HepG2 (cell line): ENCODE results near the gene RHCE. TPM values are rescaled to one million over a fixed set of nuclear protein-coding genes. Genes with fewer than 3 reads are reported as not detected.

Experiments
- ATAC-seq: fragments of 200-7000 bp; cut with Tn5 transposase; 3 replicates; pipeline ENCODE4 v1.9.1; 2020; ENCODE audit warnings: mild to moderate bottlenecking, moderate library complexity
- BruUV-seq: library from RNA; stranded (reverse); fragments of 400-500 nt; replicated peaks from 2 replicates; lab custom pipeline; 2021; lab: Mats Ljungman, UMichigan
- CTCF ChIA-PET: fragments of 300-600 bp; formaldehyde crosslinking; extraction: SDS; loops from one replicate; lab custom pipeline; 2021; ENCODE audit warnings: low total read pairs, inconsistent platforms, low intra/inter-chr PET ratio; lab: Yijun Ruan, JAX
- POLR2A ChIA-PET: fragments of 350-600 bp; sonication (Branson Sonifier 250); formaldehyde crosslinking; loops from one replicate; lab custom pipeline; 2020; ENCODE audit warnings: antibody characterized with exemption, inconsistent platforms; lab: Yijun Ruan, JAX
- DNase-seq: peaks from one replicate; pipeline ENCODE4 v3.0.0-alpha.2; 2015; ENCODE audit warnings: low spot score
- FAIRE-seq: peaks from 3 replicates; lab custom pipeline; 2011; peaks lifted over from hg19 to GRCh38; lab: Jason Lieb, UNC
- H2AFZ ChIP-seq: one replicate; pipeline ENCODE4 v1.6.1; 2011; ENCODE audit warnings: low read length, inconsistent platforms
- H3K27ac ChIP-seq: fragments of 300-600 bp; 3 replicates; pipeline ENCODE4 v1.8.0; 2011; ENCODE audit warnings: mixed run types, mild to moderate bottlenecking, mixed read lengths, low read length, inconsistent platforms; ENCODE audit not compliant: insufficient read depth; ENCODE audit errors: extremely low read length
- H3K27me3 ChIP-seq, 2 experiments: fragments of 200-600 bp in 1 of 2; 2 replicates in 1 of 2; 3 replicates in 1 of 2; pipeline versions ENCODE4 v1.6.0 to v1.8.0; 2011; ENCODE audit warnings: low read length in 2 of 2, mild to moderate bottlenecking in 2 of 2, moderate library complexity in 2 of 2, inconsistent platforms in 1 of 2; ENCODE audit not compliant: insufficient read depth in 2 of 2, control insufficient read depth in 1 of 2
- H3K36me3 ChIP-seq, 2 experiments: fragments of 200-600 bp in 1 of 2; replicated peaks in 1 of 2; 2 replicates in 1 of 2; 3 replicates in 1 of 2; pipeline versions ENCODE4 v1.5.1 to v1.8.0; 2011; ENCODE audit warnings: low read length in 2 of 2, inconsistent platforms in 1 of 2; ENCODE audit not compliant: insufficient read depth in 2 of 2, control insufficient read depth in 1 of 2
- H3K4me1 ChIP-seq: 2 replicates; pipeline ENCODE4 v1.5.1; 2012; ENCODE audit warnings: low read length, inconsistent platforms; ENCODE audit not compliant: insufficient read depth
- H3K4me2 ChIP-seq: 2 replicates; pipeline ENCODE4 v1.6.0; 2011; ENCODE audit warnings: low read depth, low read length, inconsistent platforms
- H3K4me3 ChIP-seq, 3 experiments: fragments of 200-600 bp in 1 of 3; sonication (generic), shearing (Covaris generic) in 1 of 3; replicated peaks in 1 of 3; 2 replicates each; pipeline ENCODE4 v1.5.1; 2011 to 2016; ENCODE audit warnings: low read length in 3 of 3, inconsistent platforms in 2 of 3, low read depth in 2 of 3, mild to moderate bottlenecking in 2 of 3, control low read depth in 1 of 3, mixed read lengths in 1 of 3; ENCODE audit not compliant: insufficient read depth in 1 of 3
- H3K79me2 ChIP-seq: one replicate; pipeline ENCODE4 v1.6.1; 2011; ENCODE audit warnings: low read length, inconsistent platforms; ENCODE audit not compliant: insufficient read depth
- H3K9ac ChIP-seq: 2 replicates; pipeline ENCODE4 v1.6.0; 2011; ENCODE audit warnings: mild to moderate bottlenecking, low read depth, low read length, inconsistent platforms; ENCODE audit not compliant: insufficient read depth
- H3K9me3 ChIP-seq: 2 replicates; pipeline ENCODE4 v1.5.1; 2012; ENCODE audit warnings: mild to moderate bottlenecking, low read length
- H4K20me1 ChIP-seq: 2 replicates; pipeline ENCODE4 v1.6.0; 2011; ENCODE audit warnings: inconsistent platforms, mild to moderate bottlenecking, low read length, moderate library complexity; ENCODE audit not compliant: insufficient read depth
- AHR ChIP-seq: IDR thresholded peaks from 2 replicates; pipeline ENCODE4 v1.6.1; 2018; ENCODE audit warnings: missing genetic modification reagents, missing compliant biosample characterization
- BORCS8-MEF2B ChIP-seq: sonication (generic); formaldehyde crosslinking; IDR thresholded peaks from 2 replicates; pipeline ENCODE4 v1.8.0; 2022; ENCODE audit warnings: mild to moderate bottlenecking, missing genetic modification reagents
- CREB1 ChIP-seq, 2 experiments: fragments of 450-650 bp in 1 of 2; IDR thresholded peaks; 2 replicates each; pipeline ENCODE4 v1.6.1; 2016 to 2017; ENCODE audit warnings: control low read depth in 1 of 2, mild to moderate bottlenecking in 1 of 2, missing compliant biosample characterization in 1 of 2, missing genetic modification characterization in 1 of 2
- FOXK1 ChIP-seq: sonication (generic); formaldehyde crosslinking; IDR thresholded peaks from 2 replicates; pipeline ENCODE4 v1.4.0; 2020; ENCODE audit warnings: low read depth, missing genetic modification reagents, borderline replicate concordance
- HIVEP1 ChIP-seq: sonication (generic); formaldehyde crosslinking; IDR thresholded peaks from 2 replicates; pipeline ENCODE4 v1.4.0; 2020; ENCODE audit warnings: mild to moderate bottlenecking, missing genetic modification reagents
- KLF15 ChIP-seq: sonication (generic); formaldehyde crosslinking; IDR thresholded peaks from 2 replicates; pipeline ENCODE4 v1.8.1; 2023; ENCODE audit warnings: borderline replicate concordance, mild to moderate bottlenecking, inconsistent platforms, missing genetic modification reagents, mixed read lengths
- MED13 ChIP-seq: sonication (generic); formaldehyde crosslinking; IDR thresholded peaks from 2 replicates; pipeline ENCODE4 v1.5.0; 2020; ENCODE audit warnings: missing genetic modification reagents
- SETDB1 ChIP-seq: sonication (generic); formaldehyde crosslinking; IDR thresholded peaks from 2 replicates; pipeline ENCODE4 v1.5.1; 2020; ENCODE audit warnings: missing genetic modification reagents, mild to moderate bottlenecking, borderline replicate concordance
- SMC3 ChIP-seq: IDR thresholded peaks from 2 replicates; pipeline ENCODE4 v1.6.1; 2011; ENCODE audit warnings: low read length, improper control_type of control experiment
- SP140L ChIP-seq: sonication (generic); formaldehyde crosslinking; IDR thresholded peaks from 2 replicates; pipeline ENCODE4 v1.4.0; 2020; ENCODE audit warnings: missing genetic modification reagents, borderline replicate concordance
- ZNF124 ChIP-seq: sonication (generic); formaldehyde crosslinking; IDR thresholded peaks from 2 replicates; pipeline ENCODE4 v1.4.0; 2020; ENCODE audit warnings: missing genetic modification reagents
- ZNF282 ChIP-seq: fragments of 450-650 bp; IDR thresholded peaks from 2 replicates; pipeline ENCODE4 v1.6.1; 2018; ENCODE audit not compliant: partially characterized antibody
- ZNF547 ChIP-seq: sonication (generic); formaldehyde crosslinking; IDR thresholded peaks from 2 replicates; pipeline ENCODE4 v1.5.1; 2020; ENCODE audit warnings: mild to moderate bottlenecking, missing genetic modification reagents
- ZNF569 ChIP-seq: sonication (generic); formaldehyde crosslinking; IDR thresholded peaks from 2 replicates; pipeline ENCODE4 v1.5.0; 2020; ENCODE audit warnings: mild to moderate bottlenecking, missing genetic modification reagents, moderate library complexity, borderline replicate concordance
- ZNF616 ChIP-seq: sonication (generic); formaldehyde crosslinking; IDR thresholded peaks from 2 replicates; pipeline ENCODE4 v1.5.0; 2020; ENCODE audit warnings: low read depth, mild to moderate bottlenecking, missing genetic modification reagents
- ZNF83 ChIP-seq: sonication (generic); formaldehyde crosslinking; IDR thresholded peaks from 2 replicates; pipeline ENCODE4 v1.4.0; 2020; ENCODE audit warnings: missing genetic modification reagents, mild to moderate bottlenecking, borderline replicate concordance
- WGBS: methylation state at CpG from one replicate; pipeline ENCODE4 v1.1.6; 2017; ENCODE audit warnings: low lambda C conversion rate; 5-methylcytosine and 5-hydroxymethylcytosine counted together
- in situ Hi-C: cut with HindIII; loops from 2 replicates; pipeline ENCODE4 v1.10.0; 2017; ENCODE audit warnings: low pct_unique_long_range_greater_than_20kb; ENCODE audit not compliant: extremely low pct_ligation_motif_present
- intact Hi-C: fragments of 100-400 bp; cut with micrococcal nuclease; formaldehyde crosslinking; loops from one replicate; pipeline ENCODE4 v1.10.0; 2022; ENCODE audit not compliant: unreplicated experiment
- polyA plus RNA-seq, 8 experiments: library from polyadenylated mRNA; depleted of rRNA in 3 of 8; stranded (reverse) in 7 of 8; unstranded in 1 of 8; fragments of >200 nt; fragmentation: Illumina TruSeq in 4 of 8; extraction: Trizol in 4 of 8; gene quantifications; 2 replicates each; pipeline versions ENCODE4 v1.2.1 to v1.2.3, GENCODE V29; 2011 to 2016; ENCODE audit warnings: low read depth in 4 of 8, missing spikeins in 1 of 8, mixed read lengths in 1 of 8; ENCODE audit not compliant: insufficient read depth in 1 of 8
- total RNA-seq, 5 experiments: library from RNA; depleted of rRNA; stranded (reverse); fragments of >200 nt; fragmentation: Illumina TruSeq; extraction: Trizol; gene quantifications; 2 replicates each; pipeline ENCODE4 v1.2.3, GENCODE V29; 2016; ENCODE audit warnings: low read depth in 1 of 5
- TF ChIP-seq, protein P1 (sequence below): sonication (generic); formaldehyde crosslinking; IDR thresholded peaks from 2 replicates; pipeline ENCODE4 v1.5.0; 2020; ENCODE audit warnings: mild to moderate bottlenecking, missing genetic modification reagents, borderline replicate concordance

The RHCE gene
- total and polyA plus RNA-seq, 2 of the 13 experiments (the other 11 are each of a cell fraction or from before 2014, with no cell fraction given) = 0.30 TPM; not detected in 1

- WGBS = under 1% methylated on average over 17 of the region's 75 CpGs
- BruUV-seq = no TSS peak
- Histone ChIP-seq H3K79me2 (peaks cover 40% of the 10 kb centered on the region), H3K36me3 (peaks cover 0 to 2% of the 10 kb centered on the region in 2 experiments; a peak in 1 of 5 replicates), H3K9me3 (no peaks in the 10 kb centered on the region), H2AFZ (no peak within 1 kb of the TSS), H4K20me1 (no peaks in the 10 kb centered on the region; the same call in 1 of the 2 replicates), H3K27me3 (no peaks in the 10 kb centered on the region; a peak in 1 of 5 replicates), H3K4me3 (peak within 1 kb of the TSS; percentile 96 to 99 (median 99)), H3K4me2 (peak within 1 kb of the TSS; percentile 78), H3K27ac (peak within 1 kb of the TSS; percentile 90), H3K9ac (peak within 1 kb of the TSS; percentile 92), H3K4me1 (peaks cover 10% of the 10 kb centered on the region)
- ATAC-seq = peak; percentile 88
- FAIRE-seq = no peak
- CTCF ChIA-PET = no interaction called here
- in situ Hi-C loops (no loop called here), intact Hi-C loops (loop anchor here (5.0 kb wide), 1 partner anchor 91 kb away; the partner anchor contains the start of gene RSRP1)
- POLR2A ChIA-PET = interaction anchor here (0.8 to 1.1 kb wide), 2 partner anchors 91 kb away, joined by 3 to 4 read pairs; partner anchors contain the start of gene RSRP1
- DNase-seq = peak; percentile 78
- TF ChIP-seq ZNF124 (CRISPR knock-in tag) = no peak
- TF ChIP-seq ZNF547 (CRISPR knock-in tag) = 0 out of 2 replicates have a peak, but pooled peaks have one; percentile 33
- no peak for TF ChIP-seq SMC3
- TF ChIP-seq ZNF569 (CRISPR knock-in tag) = no peak
- TF ChIP-seq SP140L (CRISPR knock-in tag) = peak; percentile 17; the same call in 1 of the 2 replicates
- TF ChIP-seq MED13 = no peak
- TF ChIP-seq ZNF83 (CRISPR knock-in tag) = no peak
- 0 out of 2 replicates have a peak, but pooled peaks have one; percentile 23 for TF ChIP-seq FOXK1 (CRISPR knock-in tag)
- TF ChIP-seq, protein P1, sequence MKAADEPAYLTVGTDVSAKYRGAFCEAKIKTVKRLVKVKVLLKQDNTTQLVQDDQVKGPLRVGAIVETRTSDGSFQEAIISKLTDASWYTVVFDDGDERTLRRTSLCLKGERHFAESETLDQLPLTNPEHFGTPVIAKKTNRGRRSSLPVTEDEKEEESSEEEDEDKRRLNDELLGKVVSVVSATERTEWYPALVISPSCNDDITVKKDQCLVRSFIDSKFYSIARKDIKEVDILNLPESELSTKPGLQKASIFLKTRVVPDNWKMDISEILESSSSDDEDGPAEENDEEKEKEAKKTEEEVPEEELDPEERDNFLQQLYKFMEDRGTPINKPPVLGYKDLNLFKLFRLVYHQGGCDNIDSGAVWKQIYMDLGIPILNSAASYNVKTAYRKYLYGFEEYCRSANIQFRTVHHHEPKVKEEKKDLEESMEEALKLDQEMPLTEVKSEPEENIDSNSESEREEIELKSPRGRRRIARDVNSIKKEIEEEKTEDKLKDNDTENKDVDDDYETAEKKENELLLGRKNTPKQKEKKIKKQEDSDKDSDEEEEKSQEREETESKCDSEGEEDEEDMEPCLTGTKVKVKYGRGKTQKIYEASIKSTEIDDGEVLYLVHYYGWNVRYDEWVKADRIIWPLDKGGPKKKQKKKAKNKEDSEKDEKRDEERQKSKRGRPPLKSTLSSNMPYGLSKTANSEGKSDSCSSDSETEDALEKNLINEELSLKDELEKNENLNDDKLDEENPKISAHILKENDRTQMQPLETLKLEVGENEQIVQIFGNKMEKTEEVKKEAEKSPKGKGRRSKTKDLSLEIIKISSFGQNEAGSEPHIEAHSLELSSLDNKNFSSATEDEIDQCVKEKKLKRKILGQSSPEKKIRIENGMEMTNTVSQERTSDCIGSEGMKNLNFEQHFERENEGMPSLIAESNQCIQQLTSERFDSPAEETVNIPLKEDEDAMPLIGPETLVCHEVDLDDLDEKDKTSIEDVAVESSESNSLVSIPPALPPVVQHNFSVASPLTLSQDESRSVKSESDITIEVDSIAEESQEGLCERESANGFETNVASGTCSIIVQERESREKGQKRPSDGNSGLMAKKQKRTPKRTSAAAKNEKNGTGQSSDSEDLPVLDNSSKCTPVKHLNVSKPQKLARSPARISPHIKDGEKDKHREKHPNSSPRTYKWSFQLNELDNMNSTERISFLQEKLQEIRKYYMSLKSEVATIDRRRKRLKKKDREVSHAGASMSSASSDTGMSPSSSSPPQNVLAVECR = peak; percentile 93
- no peak for TF ChIP-seq CREB1 (IDR thresholded peaks at IDR 0.05)
- TF ChIP-seq CREB1 (CRISPR knock-in tag; IDR thresholded peaks at IDR 0.05) = 0 out of 2 replicates have a peak, but pooled peaks have one; percentile 16
- peak; percentile 70; the same call in 1 of the 2 replicates for TF ChIP-seq KLF15 (CRISPR knock-in tag)
- 0 out of 2 replicates have a peak, but pooled peaks have one; percentile 34 for TF ChIP-seq AHR (CRISPR knock-in tag)
- TF ChIP-seq ZNF616 (CRISPR knock-in tag) = peak; percentile 26; the same call in 1 of the 2 replicates
- no peak for TF ChIP-seq ZNF282
- no peak for TF ChIP-seq SETDB1 (CRISPR knock-in tag)
- peak; percentile 31; the same call in 1 of the 2 replicates for TF ChIP-seq BORCS8-MEF2B (CRISPR knock-in tag)
- TF ChIP-seq HIVEP1 (CRISPR knock-in tag) = peak; percentile 68; the same call in 1 of the 2 replicates
These were observed 82.2 kb downstream of the RHCE start, which contains the start of gene TMEM50A for GRCh38 chr1:25338188-25338981. Gene TMEM50A (plus strand): TSS chr1:25338334. CDS start chr1:25340487, 2,153 bp downstream.
